ENCODE measurements around the gene ARID2.
A peak's percentile ranks its signal among the peaks of the same experiment; 100 is the strongest.

The ARID2 gene, protein sequence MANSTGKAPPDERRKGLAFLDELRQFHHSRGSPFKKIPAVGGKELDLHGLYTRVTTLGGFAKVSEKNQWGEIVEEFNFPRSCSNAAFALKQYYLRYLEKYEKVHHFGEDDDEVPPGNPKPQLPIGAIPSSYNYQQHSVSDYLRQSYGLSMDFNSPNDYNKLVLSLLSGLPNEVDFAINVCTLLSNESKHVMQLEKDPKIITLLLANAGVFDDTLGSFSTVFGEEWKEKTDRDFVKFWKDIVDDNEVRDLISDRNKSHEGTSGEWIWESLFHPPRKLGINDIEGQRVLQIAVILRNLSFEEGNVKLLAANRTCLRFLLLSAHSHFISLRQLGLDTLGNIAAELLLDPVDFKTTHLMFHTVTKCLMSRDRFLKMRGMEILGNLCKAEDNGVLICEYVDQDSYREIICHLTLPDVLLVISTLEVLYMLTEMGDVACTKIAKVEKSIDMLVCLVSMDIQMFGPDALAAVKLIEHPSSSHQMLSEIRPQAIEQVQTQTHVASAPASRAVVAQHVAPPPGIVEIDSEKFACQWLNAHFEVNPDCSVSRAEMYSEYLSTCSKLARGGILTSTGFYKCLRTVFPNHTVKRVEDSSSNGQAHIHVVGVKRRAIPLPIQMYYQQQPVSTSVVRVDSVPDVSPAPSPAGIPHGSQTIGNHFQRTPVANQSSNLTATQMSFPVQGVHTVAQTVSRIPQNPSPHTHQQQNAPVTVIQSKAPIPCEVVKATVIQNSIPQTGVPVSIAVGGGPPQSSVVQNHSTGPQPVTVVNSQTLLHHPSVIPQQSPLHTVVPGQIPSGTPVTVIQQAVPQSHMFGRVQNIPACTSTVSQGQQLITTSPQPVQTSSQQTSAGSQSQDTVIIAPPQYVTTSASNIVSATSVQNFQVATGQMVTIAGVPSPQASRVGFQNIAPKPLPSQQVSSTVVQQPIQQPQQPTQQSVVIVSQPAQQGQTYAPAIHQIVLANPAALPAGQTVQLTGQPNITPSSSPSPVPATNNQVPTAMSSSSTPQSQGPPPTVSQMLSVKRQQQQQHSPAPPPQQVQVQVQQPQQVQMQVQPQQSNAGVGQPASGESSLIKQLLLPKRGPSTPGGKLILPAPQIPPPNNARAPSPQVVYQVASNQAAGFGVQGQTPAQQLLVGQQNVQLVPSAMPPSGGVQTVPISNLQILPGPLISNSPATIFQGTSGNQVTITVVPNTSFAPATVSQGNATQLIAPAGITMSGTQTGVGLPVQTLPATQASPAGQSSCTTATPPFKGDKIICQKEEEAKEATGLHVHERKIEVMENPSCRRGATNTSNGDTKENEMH (N-terminal part only)

DNA sequence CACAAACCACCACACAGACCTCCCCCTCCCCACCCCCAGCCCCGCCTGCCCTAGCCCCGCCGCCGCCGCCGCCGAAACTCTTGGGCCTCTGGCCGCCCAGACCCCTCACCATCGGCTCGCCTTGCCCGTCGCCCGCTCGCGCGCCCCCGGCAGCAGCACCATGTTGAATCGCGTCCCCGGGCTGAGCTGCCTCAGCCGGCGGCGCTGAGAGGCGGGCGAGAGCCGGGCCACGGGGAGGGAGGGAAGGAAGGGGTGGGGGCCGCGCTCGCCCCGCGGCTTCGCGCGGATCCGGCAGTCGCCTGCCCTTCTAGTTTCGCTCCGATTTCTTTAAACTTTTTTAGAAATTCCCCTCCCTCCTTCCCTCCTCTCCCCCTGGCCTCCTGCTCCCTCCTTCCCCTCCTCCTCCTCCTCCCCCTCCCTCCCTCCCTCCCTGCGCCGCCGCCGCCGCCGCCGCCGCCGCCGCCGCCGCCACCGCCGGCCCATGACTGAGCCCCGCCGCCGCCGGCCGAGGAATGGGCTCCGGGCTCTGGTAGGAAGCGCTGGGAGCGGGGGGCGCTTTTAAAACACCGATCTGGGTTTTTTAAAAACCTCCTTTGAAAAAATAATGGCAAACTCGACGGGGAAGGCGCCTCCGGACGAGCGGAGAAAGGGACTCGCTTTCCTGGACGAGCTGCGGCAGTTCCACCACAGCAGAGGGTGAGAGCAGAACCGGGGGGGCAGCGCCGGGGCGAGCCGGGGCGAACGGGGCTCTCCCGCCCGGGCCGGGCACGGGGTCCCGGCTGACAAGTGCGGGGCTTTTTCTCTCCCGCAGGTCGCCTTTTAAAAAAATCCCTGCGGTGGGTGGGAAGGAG lies at the start of gene ARID2:
ARID2 (plus strand) TSS at position 474 of the 851 bp plus-strand sequence; CDS start at position 605, 131 bp downstream.
- FAIRE-seq (peak; percentile 26), DNase-seq (ENCODE audit: insufficient read length, low spot score) (peak; percentile 18)

DNA sequence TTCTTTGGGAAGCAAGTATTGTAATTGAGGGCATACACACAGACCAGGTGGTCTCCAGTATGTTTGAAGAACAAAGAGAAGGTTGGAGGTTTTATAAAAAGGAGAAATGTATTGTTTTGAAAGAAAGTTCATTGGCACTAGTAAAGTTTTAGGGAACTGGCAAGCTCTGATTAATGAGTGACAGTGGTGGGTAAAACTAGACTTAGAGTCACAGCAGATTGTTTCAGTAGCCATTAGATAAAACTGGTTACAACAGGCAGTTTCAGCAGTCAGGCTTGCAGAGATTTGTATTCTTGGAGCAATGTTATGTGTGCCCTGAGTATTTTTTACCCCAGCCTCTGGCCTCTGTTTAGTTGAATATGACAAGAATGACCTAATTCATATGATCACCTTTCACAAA lies 49.1 kb upstream of the ARID2 start:
- DNase-seq (ENCODE audit: insufficient read length, low spot score) (no peak), FAIRE-seq (no peak)

DNA sequence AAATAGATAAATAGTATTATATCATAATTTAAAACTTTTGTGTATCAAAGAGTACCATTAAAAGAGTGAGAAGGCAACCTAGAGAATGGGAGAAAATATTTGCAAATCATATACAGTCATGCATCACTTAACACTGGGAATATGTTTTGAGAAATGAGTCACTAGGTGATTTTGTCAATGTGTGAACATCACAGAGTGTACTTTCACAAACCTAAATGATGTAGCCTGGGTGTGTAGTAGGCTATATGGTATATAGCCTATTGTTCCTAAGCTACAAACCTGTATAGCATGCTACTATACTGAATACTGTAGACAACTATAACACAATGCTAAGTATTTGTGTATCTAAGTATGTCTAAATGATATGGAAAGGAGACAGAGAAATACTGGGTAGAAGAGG lies 48.0 kb upstream of the ARID2 start:
- FAIRE-seq (no peak), DNase-seq (ENCODE audit: insufficient read length, low spot score) (no peak)

DNA sequence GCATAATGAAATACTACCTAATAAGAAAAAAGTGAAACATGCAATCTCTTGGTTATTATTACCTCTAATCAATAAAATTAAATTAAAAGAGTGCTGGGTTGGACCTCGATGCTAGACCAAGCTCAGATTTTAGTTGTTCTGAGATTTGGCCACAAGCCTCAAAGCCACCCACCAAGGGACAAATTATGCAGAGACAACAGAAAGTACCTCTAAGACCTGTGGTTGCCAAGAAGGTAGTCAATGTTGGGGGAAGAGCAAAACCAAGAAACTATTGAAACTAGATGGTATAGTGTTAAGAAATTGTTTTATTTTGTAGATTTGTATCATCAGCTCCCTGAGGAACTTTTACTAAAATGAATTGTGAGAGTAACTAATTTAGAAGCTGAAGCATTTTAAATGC lies 43.8 kb upstream of the ARID2 start:
- DNase-seq (ENCODE audit: insufficient read length, low spot score), result no peak
- no peak for FAIRE-seq

DNA sequence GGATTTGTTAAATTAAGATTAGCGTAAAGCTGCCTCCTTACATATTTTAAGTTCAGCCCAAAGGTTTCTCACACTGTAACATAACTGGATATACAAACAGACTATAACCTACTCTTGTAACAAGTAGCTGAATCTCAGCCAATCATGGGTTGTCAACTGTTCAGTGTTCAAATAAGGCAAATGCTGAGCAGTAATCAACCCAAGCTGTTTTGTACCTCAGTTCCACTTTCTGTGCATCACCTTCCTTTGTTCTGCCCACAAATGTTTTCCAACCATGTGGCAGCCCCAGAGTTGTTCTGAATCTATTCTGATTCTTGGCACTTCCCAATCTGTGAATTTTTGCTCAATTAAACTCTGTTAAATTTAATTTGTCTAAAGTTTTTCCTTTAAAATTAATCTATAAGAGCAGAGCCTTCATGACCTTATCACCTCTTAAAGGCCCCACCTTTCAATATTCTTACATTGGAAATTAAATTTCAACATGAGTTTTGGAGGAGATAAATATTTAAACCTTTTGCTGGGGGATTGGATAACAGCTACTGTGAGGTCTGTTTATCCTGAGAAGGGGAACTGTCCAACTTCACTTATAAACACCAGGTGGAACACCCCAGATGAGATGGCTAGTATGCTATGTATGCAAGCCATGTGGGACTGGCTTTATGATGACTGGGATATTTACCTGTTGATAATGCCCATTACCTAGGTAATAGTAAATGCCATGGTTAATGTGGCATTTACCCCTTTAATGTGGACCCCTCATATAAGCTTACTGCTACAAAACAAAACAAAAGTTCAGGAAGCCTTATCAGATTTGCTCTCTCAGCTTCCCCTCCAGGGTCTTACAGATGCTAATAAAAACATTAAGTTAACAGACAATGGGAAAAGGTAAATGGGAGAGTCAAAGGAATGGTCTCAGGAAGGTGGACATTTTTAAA lies 42.2 kb upstream of the ARID2 start:
- no peak for DNase-seq (ENCODE audit: insufficient read length, low spot score)
- no peak for FAIRE-seq

DNA sequence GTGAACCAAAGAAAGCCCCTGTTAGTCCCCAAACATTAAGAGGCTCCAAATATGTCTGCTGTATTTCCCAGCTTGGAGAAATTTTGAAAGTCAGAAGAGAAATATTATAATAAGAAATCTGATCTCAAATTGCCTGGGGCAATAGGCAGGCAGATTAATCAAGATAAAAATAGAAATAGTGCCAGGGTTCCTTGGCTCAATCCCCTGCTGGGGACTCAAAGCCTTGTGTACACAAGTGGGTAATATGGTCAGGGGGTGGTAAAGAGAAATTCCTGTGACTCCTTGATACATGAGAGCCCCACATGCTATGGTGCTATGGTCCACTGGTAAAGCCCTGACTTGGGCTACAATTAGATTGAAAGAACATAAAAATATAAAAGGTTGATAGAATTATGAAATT lies 41.3 kb upstream of the ARID2 start:
- DNase-seq (ENCODE audit: insufficient read length, low spot score), result no peak
- FAIRE-seq, result no peak

DNA sequence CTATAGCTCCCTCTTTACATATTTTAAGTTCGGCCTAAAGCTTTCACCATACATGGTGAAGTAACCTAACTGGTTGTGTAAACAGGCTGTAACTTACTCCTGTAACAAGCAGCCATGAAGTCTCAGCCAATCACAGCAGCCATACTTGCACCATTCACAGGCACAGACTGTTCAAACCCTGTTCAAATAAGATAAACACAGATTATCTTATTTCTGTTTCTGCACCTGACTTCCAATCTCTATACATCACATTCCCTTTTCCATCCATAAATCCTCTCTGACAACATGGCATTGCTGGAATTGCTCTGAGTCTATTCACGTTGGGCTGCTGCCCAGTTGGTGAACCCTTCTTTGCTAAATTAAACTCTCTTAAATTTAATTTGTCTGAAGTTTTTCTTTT lies 34.5 kb upstream of the ARID2 start:
- peak; percentile 9 for FAIRE-seq
- peak; percentile 12 for DNase-seq (ENCODE audit: insufficient read length, low spot score)

DNA sequence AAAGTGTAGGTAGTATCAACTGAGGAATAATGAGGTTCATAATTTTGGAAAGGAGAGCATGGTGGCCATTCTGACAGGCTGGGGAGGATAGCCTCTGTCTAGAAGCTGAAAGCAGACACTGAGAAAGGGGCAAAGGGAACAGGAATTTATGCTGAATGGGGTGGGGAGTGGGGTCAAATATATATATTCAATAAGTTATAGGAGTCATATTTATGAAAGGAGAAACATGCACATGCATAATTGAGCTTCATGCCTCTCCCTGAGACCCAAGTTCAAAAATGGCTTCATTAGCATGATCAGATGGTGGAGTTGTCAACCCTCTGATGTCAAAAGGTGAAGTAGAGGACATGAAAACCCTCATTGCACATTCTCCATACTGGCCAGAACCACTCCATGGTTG lies 33.9 kb upstream of the ARID2 start:
- no peak for DNase-seq (ENCODE audit: insufficient read length, low spot score)
- no peak for FAIRE-seq

DNA sequence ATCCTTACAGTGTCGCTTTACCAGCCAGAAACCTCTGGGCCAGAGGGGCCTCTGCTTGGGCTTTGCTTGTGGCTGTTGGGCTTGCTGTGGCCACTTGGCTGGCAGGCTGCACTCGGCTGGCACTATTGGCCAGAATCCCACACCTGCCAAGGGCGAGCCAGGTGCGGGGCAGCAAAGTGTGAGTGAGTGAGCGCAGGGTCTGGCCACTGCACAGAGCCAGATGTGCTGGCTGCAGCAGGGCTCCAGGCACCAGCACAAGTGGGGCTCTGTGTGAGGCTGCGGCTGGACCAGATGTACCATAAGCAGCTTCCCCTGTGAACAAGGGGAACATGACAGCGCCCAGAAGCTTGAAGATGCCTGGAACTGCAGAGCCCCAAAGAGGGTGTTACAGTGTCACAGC lies 33.5 kb upstream of the ARID2 start:
- FAIRE-seq (no peak), DNase-seq (ENCODE audit: insufficient read length, low spot score) (no peak)

DNA sequence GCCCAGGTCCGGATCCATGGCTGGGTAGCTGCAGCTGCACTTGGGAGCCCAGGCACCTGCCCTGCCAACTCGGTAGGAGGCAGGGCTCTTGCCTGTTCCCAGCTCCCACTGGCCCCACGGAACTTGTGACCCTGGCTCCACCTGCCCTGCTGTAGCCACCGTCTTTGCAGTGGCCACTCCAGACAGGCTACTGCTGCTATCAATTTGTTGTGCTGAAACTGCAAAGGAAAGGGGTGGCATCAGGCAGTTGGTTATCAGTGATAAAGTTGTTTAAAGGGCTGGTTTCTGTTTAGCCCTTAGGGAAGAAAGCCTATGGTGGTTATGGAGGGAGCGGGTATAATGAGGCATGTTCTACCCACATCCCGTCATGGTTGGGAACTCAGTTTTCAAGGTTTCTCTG lies 32.1 kb upstream of the ARID2 start:
- FAIRE-seq (no peak), DNase-seq (ENCODE audit: insufficient read length, low spot score) (no peak)

DNA sequence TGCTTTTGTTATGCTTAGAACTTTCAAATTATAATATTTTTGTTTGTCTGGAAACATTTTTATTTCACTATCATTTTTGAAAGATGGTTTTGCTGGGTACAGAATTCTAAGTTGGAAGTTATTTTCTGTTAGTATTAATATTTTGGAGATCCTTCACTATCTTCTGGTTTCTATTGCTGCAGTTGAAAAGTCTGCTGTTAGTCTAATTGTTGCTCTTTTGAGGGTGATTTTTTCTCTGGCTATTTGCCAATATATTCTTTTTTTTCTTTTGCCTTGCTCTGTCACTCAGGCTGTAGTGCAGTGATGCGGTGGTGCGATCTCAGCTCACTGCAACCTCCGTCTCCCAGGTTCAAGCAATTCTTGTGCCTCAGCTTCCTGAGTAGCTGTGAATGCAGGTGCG lies 28.2 kb upstream of the ARID2 start:
- DNase-seq (ENCODE audit: insufficient read length, low spot score) (no peak), FAIRE-seq (no peak)

DNA sequence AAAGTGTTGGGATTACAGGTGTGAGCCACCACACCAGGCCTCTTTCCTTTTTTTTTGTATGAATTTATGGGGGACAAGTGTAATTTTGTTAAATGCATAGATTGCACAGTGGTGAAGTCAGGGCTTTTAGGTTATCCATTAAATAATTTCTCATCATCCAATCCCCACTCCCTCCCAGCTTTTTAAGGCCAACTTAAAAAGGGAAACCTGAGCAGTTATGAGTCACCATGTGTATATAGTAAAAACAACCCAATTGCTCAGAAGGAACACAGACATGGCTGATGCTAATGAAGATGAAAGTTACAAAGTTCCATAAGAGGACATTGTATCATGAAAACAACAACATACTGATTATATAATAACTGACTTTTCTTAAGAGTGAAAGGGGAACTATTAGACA lies 25.6 kb upstream of the ARID2 start:
- DNase-seq (ENCODE audit: insufficient read length, low spot score), result no peak
- no peak for FAIRE-seq

DNA sequence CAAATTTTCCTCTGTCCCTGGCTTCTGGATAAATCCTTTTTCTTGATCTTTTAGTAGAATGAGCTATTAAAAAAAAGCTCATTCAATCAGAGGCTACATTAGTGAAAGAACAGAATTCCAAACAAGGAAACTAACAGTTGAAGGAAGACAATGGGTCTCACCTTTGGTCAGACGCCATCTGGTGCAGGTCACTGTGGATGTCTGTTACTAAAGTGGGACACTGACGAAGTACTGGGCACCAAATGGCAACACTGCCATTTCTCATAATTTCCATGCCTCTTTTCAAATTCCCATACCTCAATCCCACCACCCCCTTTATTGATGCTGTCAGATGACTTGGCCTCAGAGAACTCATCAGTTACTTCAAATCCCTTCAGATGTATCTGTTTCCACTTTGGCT lies 24.5 kb upstream of the ARID2 start:
- FAIRE-seq, result no peak
- no peak for DNase-seq (ENCODE audit: insufficient read length, low spot score)

DNA sequence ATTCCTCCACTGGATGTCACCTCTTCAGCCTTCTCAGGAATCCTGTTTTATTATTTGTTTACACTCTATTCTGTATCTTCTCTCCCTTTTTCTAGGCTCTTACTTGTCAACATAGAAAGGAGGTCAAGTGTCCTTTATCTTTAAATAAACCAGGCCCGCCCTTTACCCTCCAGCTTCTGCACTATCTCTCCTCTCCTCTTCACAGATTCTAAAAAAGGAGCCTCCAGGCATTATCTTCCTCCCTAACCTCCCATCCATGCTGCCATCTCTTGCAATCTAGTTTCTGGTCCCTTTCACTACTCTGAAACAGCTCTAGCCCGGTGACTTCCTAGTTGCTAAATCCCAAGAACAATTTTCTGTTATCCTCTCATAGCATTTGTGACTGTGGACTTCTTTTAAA lies 24.1 kb upstream of the ARID2 start:
- DNase-seq (ENCODE audit: insufficient read length, low spot score) (no peak), FAIRE-seq (no peak)

DNA sequence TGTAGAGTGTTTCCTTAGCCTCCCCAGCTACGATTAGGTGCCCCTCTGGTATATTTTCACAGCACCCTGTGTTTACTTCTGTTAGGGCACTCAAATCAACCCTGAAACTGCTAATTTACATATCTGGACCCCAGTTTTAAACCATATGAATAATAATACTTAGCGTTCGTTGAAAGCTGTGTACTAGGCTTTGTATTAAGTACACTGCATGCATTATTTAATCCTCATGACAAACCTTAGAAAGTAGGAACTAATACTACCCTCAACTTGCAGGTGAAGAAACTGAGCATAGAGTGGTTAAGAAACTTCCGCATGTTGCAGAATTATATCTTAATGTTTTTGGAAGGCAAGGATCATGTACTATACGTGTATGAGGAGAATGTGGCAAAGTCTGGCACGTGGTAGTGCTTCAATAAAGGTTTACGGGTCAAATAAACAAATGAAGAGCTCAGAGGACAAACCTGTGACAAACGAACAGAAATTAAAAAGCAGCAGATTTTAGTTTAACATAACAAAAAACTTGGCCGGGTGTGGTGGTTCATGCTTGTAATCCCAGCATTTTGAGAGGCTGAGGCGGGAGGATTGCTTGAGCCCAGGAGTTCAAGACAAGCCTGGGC lies 22.2 kb upstream of the ARID2 start:
- no peak for FAIRE-seq
- DNase-seq (ENCODE audit: insufficient read length, low spot score), result no peak

DNA sequence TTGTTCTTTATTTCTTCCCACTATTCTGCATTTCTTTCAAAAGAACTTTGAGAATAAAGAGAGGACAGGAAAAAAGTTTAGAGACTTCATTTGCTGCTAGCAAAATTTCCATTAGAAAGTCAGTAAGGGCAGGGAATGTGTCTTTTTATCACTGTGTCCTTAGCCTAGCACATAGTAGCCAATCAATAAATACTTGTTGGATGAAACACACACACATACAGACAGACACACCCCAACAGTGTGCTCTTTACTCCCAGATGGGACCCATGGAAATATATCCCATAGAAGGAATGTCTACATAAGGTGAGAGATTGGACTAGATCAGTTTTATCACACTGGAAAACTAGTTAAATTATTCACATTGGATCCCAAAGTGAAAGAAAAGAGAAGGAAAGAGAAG lies 21.1 kb upstream of the ARID2 start:
- DNase-seq (ENCODE audit: insufficient read length, low spot score), result no peak
- FAIRE-seq, result no peak

DNA sequence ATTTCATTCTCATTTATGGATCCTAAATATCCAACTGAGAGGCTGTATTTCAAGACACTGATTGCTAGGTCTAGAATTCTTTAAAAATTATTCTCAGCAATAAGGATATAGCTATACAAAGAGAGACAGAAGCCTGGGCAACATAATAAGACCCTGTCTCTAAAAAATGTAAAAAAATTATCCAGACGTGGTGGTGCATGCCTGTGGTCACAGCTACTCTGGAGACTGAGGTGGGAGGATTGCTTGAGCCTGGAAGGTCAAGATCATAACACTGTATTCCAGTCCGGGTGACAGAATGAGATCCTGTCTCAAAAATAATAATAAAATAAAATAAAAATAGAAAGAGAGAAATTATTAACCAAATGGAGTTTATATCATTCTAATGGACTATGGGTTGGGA lies 20.6 kb upstream of the ARID2 start:
- DNase-seq (ENCODE audit: insufficient read length, low spot score), result no peak
- FAIRE-seq, result no peak

DNA sequence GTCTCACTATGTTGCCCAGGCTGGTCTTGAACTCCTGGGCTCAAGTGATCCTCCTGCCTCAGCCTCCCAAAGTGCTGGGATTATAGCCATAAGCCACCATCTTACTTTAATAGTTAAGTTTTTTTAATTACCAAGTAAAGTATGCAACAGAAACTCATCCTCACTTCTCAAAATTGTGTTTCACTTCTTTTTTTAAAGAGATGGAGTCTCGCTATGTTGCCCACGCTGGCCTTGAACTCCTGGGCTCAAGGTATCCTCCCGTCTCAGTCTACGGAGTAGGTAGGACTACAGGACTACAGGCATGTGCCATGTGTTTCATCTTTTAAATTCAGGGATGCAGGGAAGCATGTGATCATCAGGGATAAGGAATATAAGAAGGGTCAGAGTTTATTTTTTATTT lies 17.2 kb upstream of the ARID2 start:
- DNase-seq (ENCODE audit: insufficient read length, low spot score), result no peak
- no peak for FAIRE-seq

DNA sequence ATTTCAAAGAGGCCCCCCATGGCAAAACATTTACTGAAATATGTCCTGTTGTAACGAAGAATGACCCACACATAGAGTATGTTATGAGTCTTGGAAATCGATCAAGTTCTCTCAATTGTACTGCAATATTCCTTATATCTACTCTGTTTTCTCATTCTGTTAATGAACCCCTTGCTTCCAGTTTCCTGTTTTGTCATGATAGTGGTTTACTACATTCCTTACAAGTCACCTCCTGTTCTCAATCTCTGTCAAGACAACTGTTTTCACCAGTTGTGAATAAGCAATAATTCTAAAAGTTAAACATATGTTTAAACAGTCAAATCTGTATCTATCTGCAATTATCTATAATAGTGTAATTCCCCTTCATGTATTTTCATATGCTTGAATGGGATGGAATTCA lies 16.4 kb upstream of the ARID2 start:
- DNase-seq (ENCODE audit: insufficient read length, low spot score) (no peak), FAIRE-seq (no peak)
